ENCODE results near the gene ENPEP.

GRCh38 chr4:110487873-110488272 lies 11.9 kb downstream of the ENPEP start:
- no peak for TF ChIP-seq CTCF (conservative IDR thresholded peaks at IDR 0.05)
- no peak for TF ChIP-seq ZFX (IDR thresholded peaks at IDR 0.05)

Data from C4-2B (cell line).